Liver (tissue), 3 donors: Measurements from ENCODE around the gene CD52.

Source experiments
- ATF3 ChIP-seq: IDR thresholded peaks from 2 replicates; pipeline ENCODE4 v1.6.1; 2016; ENCODE audit warnings: antibody characterized with exemption
- CTCF ChIP-seq: fragments of 150-350 bp; IDR thresholded peaks from 2 replicates; pipeline ENCODE4 v1.5.1; 2017; ENCODE audit warnings: improper control_type of control experiment, low read depth, low read length; ENCODE audit not compliant: missing input control
- EGR1 ChIP-seq, 2 donors: IDR thresholded peaks; 2 replicates each; pipeline ENCODE4 v1.6.1; 2016 to 2018; ENCODE audit warnings: antibody characterized with exemption in 2 of 2, low read depth in 2 of 2
- JUND ChIP-seq, 2 donors: IDR thresholded peaks; 2 replicates each; pipeline ENCODE4 v1.6.1; 2016; ENCODE audit warnings: antibody characterized with exemption in 2 of 2
- MAX ChIP-seq: IDR thresholded peaks from 2 replicates; pipeline ENCODE4 v1.6.1; 2016; ENCODE audit warnings: antibody characterized with exemption
- NR2F2 ChIP-seq: IDR thresholded peaks from 2 replicates; pipeline ENCODE4 v1.6.1; 2016; ENCODE audit warnings: antibody characterized with exemption
- RAD21 ChIP-seq, 2 donors: IDR thresholded peaks; 2 replicates each; pipeline ENCODE4 v1.6.1; 2016; ENCODE audit warnings: antibody characterized with exemption in 2 of 2, mild to moderate bottlenecking in 2 of 2
- REST ChIP-seq: IDR thresholded peaks from 2 replicates; pipeline ENCODE4 v1.6.1; 2016; ENCODE audit warnings: antibody characterized with exemption, mild to moderate bottlenecking
- RXRA ChIP-seq, 2 donors: IDR thresholded peaks; 2 replicates each; pipeline ENCODE4 v1.6.1; 2017 to 2018; ENCODE audit warnings: antibody characterized with exemption in 2 of 2, mild to moderate bottlenecking in 1 of 2
- SP1 ChIP-seq: IDR thresholded peaks from 2 replicates; pipeline ENCODE4 v1.6.1; 2018; ENCODE audit warnings: antibody characterized with exemption, mild to moderate bottlenecking
- TAF1 ChIP-seq: conservative IDR thresholded peaks from 2 replicates; pipeline ENCODE4 v1.6.1; 2016; ENCODE audit warnings: antibody characterized with exemption, mild to moderate bottlenecking
- YY1 ChIP-seq: IDR thresholded peaks from 2 replicates; pipeline ENCODE4 v1.6.1; 2016; ENCODE audit warnings: antibody characterized with exemption, mild to moderate bottlenecking
- donor health status: healthy.
- donor health status: healthy.

- TF ChIP-seq CTCF = no peak
- no peak for TF ChIP-seq RXRA (IDR thresholded peaks at IDR 0.05)
- TF ChIP-seq EGR1 (IDR thresholded peaks at IDR 0.05; ENCODE audit: low read depth in 2 of 2) = no peak
- no peak for TF ChIP-seq ATF3
- no peak for TF ChIP-seq MAX
- no peak for TF ChIP-seq RAD21 (IDR thresholded peaks at IDR 0.05)
- no peak for TF ChIP-seq TAF1
- no peak for TF ChIP-seq YY1
- TF ChIP-seq NR2F2 = no peak
- TF ChIP-seq REST = no peak
- no peak for TF ChIP-seq SP1
- TF ChIP-seq JUND (IDR thresholded peaks at IDR 0.05) = no peak
Measured at GRCh38 chr1:26353210-26353859, 35.6 kb downstream of the CD52 start.
